ENCODE measurements around the gene ANKRD16. TPM values are rescaled to one million over a fixed set of nuclear protein-coding genes. Genes with fewer than 3 reads are reported as not detected.
"Not testable (repeated sequence)": the region's sequence is repeated elsewhere in the genome, so short reads cannot be mapped to it uniquely, and the experiment has no call there.

ANKRD16 gene
- total RNA-seq, 1 donor, result 2.0 TPM

- no peaks in the 10 kb centered on the region for H3K9me3 ChIP-seq (ENCODE audit: low read depth, low read length)
- peaks cover 15% of the 10 kb centered on the region for H3K4me1 ChIP-seq (ENCODE audit: insufficient read depth, low read length)
- no peak overlapping the region for H3K4me3 ChIP-seq (ENCODE audit: low read length)
- H3K27me3 ChIP-seq (ENCODE audit: insufficient read depth, low read length), result no peaks in the 10 kb centered on the region
These were observed 20.5 kb downstream of the ANKRD16 start for GRCh38 chr10:5869156-5869555.

GRCh38 chr10:5868383-5868782, 21.3 kb downstream of the ANKRD16 start:
- H3K4me1 ChIP-seq (ENCODE audit: insufficient read depth, low read length), result peaks cover 15% of the 10 kb centered on the region
- not testable (repeated sequence) for H3K27me3 ChIP-seq (ENCODE audit: insufficient read depth, low read length); H3K4me3 ChIP-seq (ENCODE audit: low read length); H3K9me3 ChIP-seq (ENCODE audit: low read depth, low read length)

- peaks cover 12% of the 10 kb centered on the region for H3K4me1 ChIP-seq (ENCODE audit: insufficient read depth, low read length)
- H3K4me3 ChIP-seq (ENCODE audit: low read length); H3K9me3 ChIP-seq (ENCODE audit: low read depth, low read length); H3K27me3 ChIP-seq (ENCODE audit: insufficient read depth, low read length): not testable (repeated sequence)
These were observed 22.5 kb downstream of the ANKRD16 start for GRCh38 chr10:5867091-5867615.

- not testable (repeated sequence) for H3K27me3 ChIP-seq (ENCODE audit: insufficient read depth, low read length); H3K4me3 ChIP-seq (ENCODE audit: low read length); H3K9me3 ChIP-seq (ENCODE audit: low read depth, low read length)
- peaks cover 12% of the 10 kb centered on the region for H3K4me1 ChIP-seq (ENCODE audit: insufficient read depth, low read length)
These were observed 23.1 kb downstream of the ANKRD16 start for GRCh38 chr10:5866451-5867081.

- H3K4me3 ChIP-seq (ENCODE audit: low read length); H3K9me3 ChIP-seq (ENCODE audit: low read depth, low read length); H3K27me3 ChIP-seq (ENCODE audit: insufficient read depth, low read length): not testable (repeated sequence)
- H3K4me1 ChIP-seq (ENCODE audit: insufficient read depth, low read length), result peaks cover 12% of the 10 kb centered on the region
These were observed 26.6 kb downstream of the ANKRD16 start for GRCh38 chr10:5862981-5863685.

GRCh38 chr10:5862360-5862961, 27.2 kb downstream of the ANKRD16 start:
- Histone ChIP-seq H3K27me3 (ENCODE audit: insufficient read depth, low read length) (no peaks in the 10 kb centered on the region), H3K9me3 (ENCODE audit: low read depth, low read length) (no peaks in the 10 kb centered on the region), H3K4me1 (ENCODE audit: insufficient read depth, low read length) (peaks cover 12% of the 10 kb centered on the region), H3K4me3 (ENCODE audit: low read length) (no peak overlapping the region)

- Histone ChIP-seq H3K9me3 (ENCODE audit: low read depth, low read length) (no peaks in the 10 kb centered on the region), H3K4me3 (ENCODE audit: low read length) (no peak overlapping the region), H3K27me3 (ENCODE audit: insufficient read depth, low read length) (no peaks in the 10 kb centered on the region), H3K4me1 (ENCODE audit: insufficient read depth, low read length) (no peaks in the 10 kb centered on the region)
These were observed 29.6 kb downstream of the ANKRD16 start for GRCh38 chr10:5860066-5860465.

GRCh38 chr10:5858811-5859210, 30.9 kb downstream of the ANKRD16 start:
- Histone ChIP-seq H3K4me1 (ENCODE audit: insufficient read depth, low read length) (no peaks in the 10 kb centered on the region), H3K4me3 (ENCODE audit: low read length) (no peak overlapping the region), H3K27me3 (ENCODE audit: insufficient read depth, low read length) (no peaks in the 10 kb centered on the region), H3K9me3 (ENCODE audit: low read depth, low read length) (no peaks in the 10 kb centered on the region)

GRCh38 chr10:5856701-5857004, 33.0 kb downstream of the ANKRD16 start:
- H3K27me3 ChIP-seq (ENCODE audit: insufficient read depth, low read length), result no peaks in the 10 kb centered on the region
- H3K4me1 ChIP-seq (ENCODE audit: insufficient read depth, low read length), result peaks cover 18% of the 10 kb centered on the region
- no peaks in the 10 kb centered on the region for H3K9me3 ChIP-seq (ENCODE audit: low read depth, low read length)
- H3K4me3 ChIP-seq (ENCODE audit: low read length), result no peak overlapping the region

- H3K9me3 ChIP-seq (ENCODE audit: low read depth, low read length), result no peaks in the 10 kb centered on the region
- no peaks in the 10 kb centered on the region for H3K27me3 ChIP-seq (ENCODE audit: insufficient read depth, low read length)
- peaks cover 18% of the 10 kb centered on the region for H3K4me1 ChIP-seq (ENCODE audit: insufficient read depth, low read length)
- H3K4me3 ChIP-seq (ENCODE audit: low read length), result no peak overlapping the region
These were observed 33.6 kb downstream of the ANKRD16 start for GRCh38 chr10:5855979-5856700.

- Histone ChIP-seq H3K4me1 (ENCODE audit: insufficient read depth, low read length) (peaks cover 18% of the 10 kb centered on the region), H3K9me3 (ENCODE audit: low read depth, low read length) (no peaks in the 10 kb centered on the region), H3K27me3 (ENCODE audit: insufficient read depth, low read length) (no peaks in the 10 kb centered on the region), H3K4me3 (ENCODE audit: low read length) (no peak overlapping the region)
These were observed 35.6 kb downstream of the ANKRD16 start for GRCh38 chr10:5854131-5854475.

- not testable (repeated sequence) for H3K9me3 ChIP-seq (ENCODE audit: low read depth, low read length); H3K27me3 ChIP-seq (ENCODE audit: insufficient read depth, low read length)
- peaks cover 28% of the 10 kb centered on the region for H3K4me1 ChIP-seq (ENCODE audit: insufficient read depth, low read length)
These were observed 43.0 kb downstream of the ANKRD16 start for GRCh38 chr10:5846667-5847066.

GRCh38 chr10:5844345-5845055, 45.2 kb downstream of the ANKRD16 start:
- H3K27me3 ChIP-seq (ENCODE audit: insufficient read depth, low read length), result no peaks in the 10 kb centered on the region
- H3K4me3 ChIP-seq (ENCODE audit: low read length), result no peak overlapping the region
- no peaks in the 10 kb centered on the region for H3K9me3 ChIP-seq (ENCODE audit: low read depth, low read length)
- peaks cover 33% of the 10 kb centered on the region for H3K4me1 ChIP-seq (ENCODE audit: insufficient read depth, low read length)

More at GRCh38 chr10:5846667-5847066, 43.0 kb downstream of the ANKRD16 start:
- not testable (repeated sequence) for H3K4me3 ChIP-seq (ENCODE audit: low read length)

- H3K27me3 ChIP-seq (ENCODE audit: insufficient read depth, low read length), result no peaks in the 10 kb centered on the region
- no peak overlapping the region for H3K4me3 ChIP-seq (ENCODE audit: low read length)
- H3K9me3 ChIP-seq (ENCODE audit: low read depth, low read length), result no peaks in the 10 kb centered on the region
- peaks cover 33% of the 10 kb centered on the region for H3K4me1 ChIP-seq (ENCODE audit: insufficient read depth, low read length)
These were observed 45.9 kb downstream of the ANKRD16 start for GRCh38 chr10:5843686-5844344.
